HepG2 (cell line): ENCODE measurements around the gene NFS1. TPM values are rescaled to one million over a fixed set of nuclear protein-coding genes. Genes with fewer than 3 reads are reported as not detected.

ENCODE experiments used
- CC2D1A ChIP-seq: sonication (generic); formaldehyde crosslinking; IDR thresholded peaks from 2 replicates; pipeline ENCODE4 v1.8.1; 2023; ENCODE audit warnings: mild to moderate bottlenecking, missing genetic modification reagents
- EHMT2 ChIP-seq: fragments of 200-600 bp; sonication (generic); IDR thresholded peaks from 2 replicates; pipeline ENCODE4 v1.7.0; 2017; ENCODE audit warnings: antibody characterized with exemption, low read depth, low read length, borderline replicate concordance
- FLYWCH1 ChIP-seq: sonication (generic); formaldehyde crosslinking; IDR thresholded peaks from 2 replicates; pipeline ENCODE4 v1.8.1; 2023; ENCODE audit warnings: mild to moderate bottlenecking, missing genetic modification reagents
- GTF2F1 ChIP-seq: fragments of 150-350 bp; IDR thresholded peaks from 2 replicates; pipeline ENCODE4 v1.6.1; 2014; ENCODE audit warnings: low read length
- HDAC1 ChIP-seq: sonication (generic); formaldehyde crosslinking; IDR thresholded peaks from 2 replicates; pipeline ENCODE4 v1.5.1; 2020; ENCODE audit warnings: mild to moderate bottlenecking, missing genetic modification reagents
- KDM2A ChIP-seq: sonication (generic); formaldehyde crosslinking; IDR thresholded peaks from 2 replicates; pipeline ENCODE4 v1.4.0; 2020; ENCODE audit warnings: low read depth, missing genetic modification reagents, borderline replicate concordance
- MTF1 ChIP-seq: sonication (generic); formaldehyde crosslinking; IDR thresholded peaks from 2 replicates; pipeline ENCODE4 v1.5.0; 2020; ENCODE audit warnings: missing genetic modification reagents
- SMARCC2 ChIP-seq: fragments of 450-650 bp; IDR thresholded peaks from 2 replicates; pipeline ENCODE4 v1.6.1; 2017; ENCODE audit warnings: antibody characterized with exemption, mild to moderate bottlenecking
- SP1 ChIP-seq, 2 experiments: fragments of 450-650 bp in 1 of 2; sonication (generic) in 1 of 2; formaldehyde crosslinking in 1 of 2; IDR thresholded peaks; 2 replicates each; pipeline versions ENCODE4 v1.4.0 to v1.6.1; 2016 to 2020; ENCODE audit warnings: missing genetic modification reagents in 1 of 2
- ZBTB1 ChIP-seq: sonication (generic); formaldehyde crosslinking; IDR thresholded peaks from 2 replicates; pipeline ENCODE4 v1.4.0; 2020; ENCODE audit warnings: missing genetic modification reagents, borderline replicate concordance
- ZBTB38 ChIP-seq: sonication (generic); formaldehyde crosslinking; IDR thresholded peaks from 2 replicates; pipeline ENCODE4 v1.5.1; 2020; ENCODE audit warnings: mild to moderate bottlenecking, missing genetic modification reagents
- polyA plus RNA-seq, 8 experiments: library from polyadenylated mRNA; depleted of rRNA in 3 of 8; stranded (reverse) in 7 of 8; unstranded in 1 of 8; fragments of >200 nt; fragmentation: Illumina TruSeq in 4 of 8; extraction: Trizol in 4 of 8; gene quantifications; 2 replicates each; pipeline versions ENCODE4 v1.2.1 to v1.2.3, GENCODE V29; 2011 to 2016; ENCODE audit warnings: low read depth in 4 of 8, missing spikeins in 1 of 8, mixed read lengths in 1 of 8; ENCODE audit not compliant: insufficient read depth in 1 of 8
- total RNA-seq, 5 experiments: library from RNA; depleted of rRNA; stranded (reverse); fragments of >200 nt; fragmentation: Illumina TruSeq; extraction: Trizol; gene quantifications; 2 replicates each; pipeline ENCODE4 v1.2.3, GENCODE V29; 2016; ENCODE audit warnings: low read depth in 1 of 5
- TF ChIP-seq, protein P1 (sequence below), 2 experiments: IDR thresholded peaks; 2 replicates each; pipeline ENCODE4 v1.6.1; 2011 to 2012; ENCODE audit warnings: low read length in 2 of 2, borderline replicate concordance in 1 of 2, low read depth in 1 of 2, mild to moderate bottlenecking in 1 of 2, moderate library complexity in 1 of 2
- TF ChIP-seq, protein P2 (sequence below): sonication (generic); formaldehyde crosslinking; IDR thresholded peaks from 2 replicates; pipeline ENCODE4 v1.5.0; 2020; ENCODE audit warnings: missing genetic modification reagents, mild to moderate bottlenecking, borderline replicate concordance
- TF ChIP-seq, protein P3 (sequence below): sonication (generic); formaldehyde crosslinking; IDR thresholded peaks from 2 replicates; pipeline ENCODE4 v1.5.0; 2020; ENCODE audit warnings: mild to moderate bottlenecking, missing genetic modification reagents, borderline replicate concordance
- TF ChIP-seq, protein P4 (sequence below): sonication (generic); formaldehyde crosslinking; IDR thresholded peaks from 2 replicates; pipeline ENCODE4 v1.5.0; 2020; ENCODE audit warnings: missing genetic modification reagents
- TF ChIP-seq, protein P5 (sequence below): IDR thresholded peaks from 2 replicates; pipeline ENCODE4 v1.6.1; 2018; ENCODE audit warnings: missing genetic modification reagents
- TF ChIP-seq, protein P6 (sequence below): sonication (generic); formaldehyde crosslinking; IDR thresholded peaks from 2 replicates; pipeline ENCODE4 v1.5.0; 2020; ENCODE audit warnings: mild to moderate bottlenecking, missing genetic modification reagents

The NFS1 gene
- total and polyA plus RNA-seq, 2 of the 13 experiments (the other 11 are each of a cell fraction or from before 2014, with no cell fraction given), result 65.9 to 88.1 TPM

DNA sequence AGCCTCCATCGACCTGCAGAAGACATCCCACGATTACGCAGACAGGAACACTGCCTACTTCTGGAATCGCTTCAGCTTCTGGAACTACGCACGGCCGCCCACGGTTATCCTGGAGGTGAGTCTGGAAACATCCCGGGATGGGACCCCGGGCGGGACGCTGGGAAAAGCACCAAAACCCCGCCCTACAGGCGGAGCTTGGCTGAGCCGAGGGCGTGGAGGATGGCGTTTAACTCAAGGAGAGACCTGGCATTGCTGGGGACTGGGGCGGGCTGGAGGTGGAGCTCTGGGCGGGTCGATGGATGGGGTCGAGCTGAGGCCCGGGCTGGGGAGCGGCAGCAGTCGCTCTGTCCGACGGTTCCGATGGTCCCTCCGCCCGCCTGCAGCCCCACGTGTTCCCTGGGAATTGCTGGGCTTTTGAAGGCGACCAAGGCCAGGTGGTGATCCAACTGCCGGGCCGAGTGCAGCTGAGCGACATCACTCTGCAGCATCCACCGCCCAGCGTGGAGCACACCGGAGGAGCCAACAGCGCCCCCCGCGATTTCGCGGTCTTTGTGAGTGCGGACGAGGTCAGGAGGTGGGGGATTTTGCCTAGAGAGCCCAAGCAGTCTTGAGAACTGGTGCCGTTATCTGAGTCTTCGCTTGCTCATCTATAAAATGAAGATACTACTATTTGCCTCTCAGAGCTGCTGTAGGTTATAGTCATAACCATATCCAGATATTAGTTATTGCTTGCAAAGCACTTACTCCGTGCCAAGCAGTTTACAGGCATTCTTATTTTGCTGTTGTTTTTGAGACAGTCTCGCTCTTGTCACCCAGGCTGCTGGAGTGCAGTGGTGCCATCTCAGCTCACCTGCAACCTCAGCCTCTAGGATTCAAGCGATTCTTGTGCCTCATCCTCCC lies 79.7 kb downstream of the NFS1 start (continued):
- TF ChIP-seq, protein P1, sequence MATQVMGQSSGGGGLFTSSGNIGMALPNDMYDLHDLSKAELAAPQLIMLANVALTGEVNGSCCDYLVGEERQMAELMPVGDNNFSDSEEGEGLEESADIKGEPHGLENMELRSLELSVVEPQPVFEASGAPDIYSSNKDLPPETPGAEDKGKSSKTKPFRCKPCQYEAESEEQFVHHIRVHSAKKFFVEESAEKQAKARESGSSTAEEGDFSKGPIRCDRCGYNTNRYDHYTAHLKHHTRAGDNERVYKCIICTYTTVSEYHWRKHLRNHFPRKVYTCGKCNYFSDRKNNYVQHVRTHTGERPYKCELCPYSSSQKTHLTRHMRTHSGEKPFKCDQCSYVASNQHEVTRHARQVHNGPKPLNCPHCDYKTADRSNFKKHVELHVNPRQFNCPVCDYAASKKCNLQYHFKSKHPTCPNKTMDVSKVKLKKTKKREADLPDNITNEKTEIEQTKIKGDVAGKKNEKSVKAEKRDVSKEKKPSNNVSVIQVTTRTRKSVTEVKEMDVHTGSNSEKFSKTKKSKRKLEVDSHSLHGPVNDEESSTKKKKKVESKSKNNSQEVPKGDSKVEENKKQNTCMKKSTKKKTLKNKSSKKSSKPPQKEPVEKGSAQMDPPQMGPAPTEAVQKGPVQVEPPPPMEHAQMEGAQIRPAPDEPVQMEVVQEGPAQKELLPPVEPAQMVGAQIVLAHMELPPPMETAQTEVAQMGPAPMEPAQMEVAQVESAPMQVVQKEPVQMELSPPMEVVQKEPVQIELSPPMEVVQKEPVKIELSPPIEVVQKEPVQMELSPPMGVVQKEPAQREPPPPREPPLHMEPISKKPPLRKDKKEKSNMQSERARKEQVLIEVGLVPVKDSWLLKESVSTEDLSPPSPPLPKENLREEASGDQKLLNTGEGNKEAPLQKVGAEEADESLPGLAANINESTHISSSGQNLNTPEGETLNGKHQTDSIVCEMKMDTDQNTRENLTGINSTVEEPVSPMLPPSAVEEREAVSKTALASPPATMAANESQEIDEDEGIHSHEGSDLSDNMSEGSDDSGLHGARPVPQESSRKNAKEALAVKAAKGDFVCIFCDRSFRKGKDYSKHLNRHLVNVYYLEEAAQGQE (IDR thresholded peaks at IDR 0.05; ENCODE audit: borderline replicate concordance in 1 of 2, low read depth in 1 of 2, low read length in 2 of 2), result no peak
- TF ChIP-seq, protein P2, sequence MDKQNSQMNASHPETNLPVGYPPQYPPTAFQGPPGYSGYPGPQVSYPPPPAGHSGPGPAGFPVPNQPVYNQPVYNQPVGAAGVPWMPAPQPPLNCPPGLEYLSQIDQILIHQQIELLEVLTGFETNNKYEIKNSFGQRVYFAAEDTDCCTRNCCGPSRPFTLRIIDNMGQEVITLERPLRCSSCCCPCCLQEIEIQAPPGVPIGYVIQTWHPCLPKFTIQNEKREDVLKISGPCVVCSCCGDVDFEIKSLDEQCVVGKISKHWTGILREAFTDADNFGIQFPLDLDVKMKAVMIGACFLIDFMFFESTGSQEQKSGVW (CRISPR knock-in tag), result peak; percentile 30; the same call in 1 of the 2 replicates
- TF ChIP-seq SP1 (IDR thresholded peaks at IDR 0.05) (no peak), SP1 (CRISPR knock-in tag; IDR thresholded peaks at IDR 0.05) (peak; percentile 74), HDAC1 (CRISPR knock-in tag) (peak; percentile 94), SMARCC2 (no peak), ZBTB1 (CRISPR knock-in tag) (no peak), MTF1 (0 out of 2 replicates have a peak, but pooled peaks have one; percentile 82), KDM2A (CRISPR knock-in tag) (peak; percentile 99; the same call in 1 of the 2 replicates), ZBTB38 (CRISPR knock-in tag) (peak; percentile 97), EHMT2 (no peak), FLYWCH1 (CRISPR knock-in tag) (no peak), GTF2F1 (0 out of 2 replicates have a peak, but pooled peaks have one; percentile 37), CC2D1A (CRISPR knock-in tag) (no peak)
- TF ChIP-seq, protein P3, sequence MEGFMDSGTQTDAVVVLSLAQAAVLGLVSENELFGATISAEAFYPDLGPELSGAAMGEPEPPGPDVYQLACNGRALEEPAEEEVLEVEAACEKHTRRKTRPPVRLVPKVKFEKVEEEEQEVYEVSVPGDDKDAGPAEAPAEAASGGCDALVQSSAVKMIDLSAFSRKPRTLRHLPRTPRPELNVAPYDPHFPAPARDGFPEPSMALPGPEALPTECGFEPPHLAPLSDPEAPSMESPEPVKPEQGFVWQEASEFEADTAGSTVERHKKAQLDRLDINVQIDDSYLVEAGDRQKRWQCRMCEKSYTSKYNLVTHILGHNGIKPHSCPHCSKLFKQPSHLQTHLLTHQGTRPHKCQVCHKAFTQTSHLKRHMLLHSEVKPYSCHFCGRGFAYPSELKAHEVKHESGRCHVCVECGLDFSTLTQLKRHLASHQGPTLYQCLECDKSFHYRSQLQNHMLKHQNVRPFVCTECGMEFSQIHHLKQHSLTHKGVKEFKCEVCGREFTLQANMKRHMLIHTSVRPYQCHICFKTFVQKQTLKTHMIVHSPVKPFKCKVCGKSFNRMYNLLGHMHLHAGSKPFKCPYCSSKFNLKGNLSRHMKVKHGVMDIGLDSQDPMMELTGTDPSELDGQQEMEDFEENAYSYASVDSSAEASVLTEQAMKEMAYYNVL, result peak; percentile 97
- TF ChIP-seq, protein P4, sequence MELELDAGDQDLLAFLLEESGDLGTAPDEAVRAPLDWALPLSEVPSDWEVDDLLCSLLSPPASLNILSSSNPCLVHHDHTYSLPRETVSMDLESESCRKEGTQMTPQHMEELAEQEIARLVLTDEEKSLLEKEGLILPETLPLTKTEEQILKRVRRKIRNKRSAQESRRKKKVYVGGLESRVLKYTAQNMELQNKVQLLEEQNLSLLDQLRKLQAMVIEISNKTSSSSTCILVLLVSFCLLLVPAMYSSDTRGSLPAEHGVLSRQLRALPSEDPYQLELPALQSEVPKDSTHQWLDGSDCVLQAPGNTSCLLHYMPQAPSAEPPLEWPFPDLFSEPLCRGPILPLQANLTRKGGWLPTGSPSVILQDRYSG (CRISPR knock-in tag), result no peak
- TF ChIP-seq, protein P5, sequence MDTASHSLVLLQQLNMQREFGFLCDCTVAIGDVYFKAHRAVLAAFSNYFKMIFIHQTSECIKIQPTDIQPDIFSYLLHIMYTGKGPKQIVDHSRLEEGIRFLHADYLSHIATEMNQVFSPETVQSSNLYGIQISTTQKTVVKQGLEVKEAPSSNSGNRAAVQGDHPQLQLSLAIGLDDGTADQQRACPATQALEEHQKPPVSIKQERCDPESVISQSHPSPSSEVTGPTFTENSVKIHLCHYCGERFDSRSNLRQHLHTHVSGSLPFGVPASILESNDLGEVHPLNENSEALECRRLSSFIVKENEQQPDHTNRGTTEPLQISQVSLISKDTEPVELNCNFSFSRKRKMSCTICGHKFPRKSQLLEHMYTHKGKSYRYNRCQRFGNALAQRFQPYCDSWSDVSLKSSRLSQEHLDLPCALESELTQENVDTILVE (CRISPR knock-in tag), result peak; percentile 80
- TF ChIP-seq, protein P6, sequence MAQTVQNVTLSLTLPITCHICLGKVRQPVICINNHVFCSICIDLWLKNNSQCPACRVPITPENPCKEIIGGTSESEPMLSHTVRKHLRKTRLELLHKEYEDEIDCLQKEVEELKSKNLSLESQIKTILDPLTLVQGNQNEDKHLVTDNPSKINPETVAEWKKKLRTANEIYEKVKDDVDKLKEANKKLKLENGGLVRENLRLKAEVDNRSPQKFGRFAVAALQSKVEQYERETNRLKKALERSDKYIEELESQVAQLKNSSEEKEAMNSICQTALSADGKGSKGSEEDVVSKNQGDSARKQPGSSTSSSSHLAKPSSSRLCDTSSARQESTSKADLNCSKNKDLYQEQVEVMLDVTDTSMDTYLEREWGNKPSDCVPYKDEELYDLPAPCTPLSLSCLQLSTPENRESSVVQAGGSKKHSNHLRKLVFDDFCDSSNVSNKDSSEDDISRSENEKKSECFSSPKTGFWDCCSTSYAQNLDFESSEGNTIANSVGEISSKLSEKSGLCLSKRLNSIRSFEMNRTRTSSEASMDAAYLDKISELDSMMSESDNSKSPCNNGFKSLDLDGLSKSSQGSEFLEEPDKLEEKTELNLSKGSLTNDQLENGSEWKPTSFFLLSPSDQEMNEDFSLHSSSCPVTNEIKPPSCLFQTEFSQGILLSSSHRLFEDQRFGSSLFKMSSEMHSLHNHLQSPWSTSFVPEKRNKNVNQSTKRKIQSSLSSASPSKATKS, result no peak
